ENCODE measurements around the gene CXCL14. TPM values are rescaled to one million over a fixed set of nuclear protein-coding genes. Genes with fewer than 3 reads are reported as not detected.
A peak's percentile ranks its signal among the peaks of the same experiment; 100 is the strongest.

The CXCL14 gene
- total RNA-seq, 2 donors from 2014 or later, result 2.2 to 2.4 TPM

GRCh38 chr5:135565266-135565665, 13.5 kb downstream of the CXCL14 start:
- 83% methylated on average over 6 of the region's 6 CpGs for WGBS
- Histone ChIP-seq H3K4me3 (no peak overlapping the region), H3K4me1 (replicated peaks) (no peaks in the 10 kb centered on the region), H3K27me3 (replicated peaks; ENCODE audit: insufficient read depth) (no peaks in the 10 kb centered on the region), H3K9me3 (no peaks in the 10 kb centered on the region), H3K36me3 (no peaks in the 10 kb centered on the region), H3K27ac (no peak overlapping the region)
- intact Hi-C loops (cut with DNase I), result loop anchor here (10.0 kb wide), 1 partner anchor 650 kb away; no protein-coding TSS in a partner anchor
- no peak for TF ChIP-seq POLR2A (IDR thresholded peaks at IDR 0.05)
- no peak for TF ChIP-seq CTCF (IDR thresholded peaks at IDR 0.05)
- TF ChIP-seq POLR2AphosphoS5 (IDR thresholded peaks at IDR 0.05), result no peak
- DNase-seq (ENCODE audit: low spot score), result no peak

GRCh38 chr5:135564331-135564730, 14.5 kb downstream of the CXCL14 start:
- intact Hi-C loops (cut with DNase I), result loop anchor here (5.0 to 10.0 kb wide), 2 partner anchors 163 to 650 kb away; no protein-coding TSS in a partner anchor
- H3K9me3 ChIP-seq, result no peaks in the 10 kb centered on the region
- DNase-seq (ENCODE audit: low spot score), result no peak
- TF ChIP-seq POLR2AphosphoS5 (IDR thresholded peaks at IDR 0.05) (no peak), CTCF (IDR thresholded peaks at IDR 0.05) (no peak), POLR2A (IDR thresholded peaks at IDR 0.05) (no peak)
- H3K4me1 ChIP-seq (replicated peaks), result no peaks in the 10 kb centered on the region
- H3K4me3 ChIP-seq, result no peak overlapping the region
- H3K27me3 ChIP-seq (replicated peaks; ENCODE audit: insufficient read depth), result peaks cover 2% of the 10 kb centered on the region
- H3K27ac ChIP-seq, result no peak overlapping the region
- no peaks in the 10 kb centered on the region for H3K36me3 ChIP-seq
- 72% methylated on average over 5 of the region's 5 CpGs for WGBS

- no peak for TF ChIP-seq POLR2A (IDR thresholded peaks at IDR 0.05)
- no peak for TF ChIP-seq CTCF (IDR thresholded peaks at IDR 0.05)
- no peak for TF ChIP-seq POLR2AphosphoS5 (IDR thresholded peaks at IDR 0.05)
- Histone ChIP-seq H3K4me1 (replicated peaks) (no peaks in the 10 kb centered on the region), H3K27me3 (replicated peaks; ENCODE audit: insufficient read depth) (peaks cover 2% of the 10 kb centered on the region), H3K27ac (no peak overlapping the region), H3K36me3 (no peaks in the 10 kb centered on the region), H3K9me3 (no peaks in the 10 kb centered on the region), H3K4me3 (no peak overlapping the region)
- intact Hi-C loops (cut with DNase I), result loop anchor here (5.0 to 10.0 kb wide), 2 partner anchors 166 to 654 kb away; no protein-coding TSS in a partner anchor
- DNase-seq (ENCODE audit: low spot score), result no peak
- WGBS, result 92% methylated on average over 6 of the region's 6 CpGs
Observed at GRCh38 chr5:135561266-135561665, 17.5 kb downstream of the CXCL14 start.

DNA sequence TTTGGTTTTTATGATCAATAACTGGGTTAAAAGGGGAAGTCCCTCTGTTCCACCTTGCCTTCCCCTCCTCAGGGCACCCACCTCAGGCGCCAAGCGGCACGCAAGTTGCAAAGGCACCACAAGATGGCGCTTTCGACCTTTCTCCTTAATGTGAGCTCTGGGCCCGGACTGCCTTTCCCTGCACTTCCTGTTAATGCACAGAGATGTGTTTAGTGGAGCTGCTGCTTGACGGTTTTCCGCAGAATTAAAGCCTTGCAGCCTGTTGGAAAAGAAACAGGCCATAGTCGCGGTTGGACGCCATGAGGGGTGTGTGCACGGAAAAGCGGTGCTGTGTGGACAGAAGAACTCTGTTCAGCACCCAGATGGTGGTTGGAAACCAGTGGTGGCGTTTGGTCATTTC, 17.9 kb downstream of the CXCL14 start:
- Histone ChIP-seq H3K27me3 (replicated peaks; ENCODE audit: insufficient read depth) (peaks cover 2% of the 10 kb centered on the region), H3K27ac (no peak overlapping the region), H3K36me3 (no peaks in the 10 kb centered on the region), H3K4me1 (replicated peaks) (no peaks in the 10 kb centered on the region), H3K4me3 (no peak overlapping the region), H3K9me3 (no peaks in the 10 kb centered on the region)
- intact Hi-C loops (cut with DNase I), result loop anchor here (1.0 to 10.0 kb wide), 3 partner anchors 166 to 654 kb away; no protein-coding TSS in a partner anchor
- 18% methylated on average over 14 of the region's 14 CpGs for WGBS
- peak; percentile 69 for DNase-seq (ENCODE audit: low spot score)
- TF ChIP-seq POLR2A (IDR thresholded peaks at IDR 0.05), result no peak
- peak; percentile 37 for TF ChIP-seq POLR2AphosphoS5 (IDR thresholded peaks at IDR 0.05)
- TF ChIP-seq CTCF (IDR thresholded peaks at IDR 0.05), result peak; percentile 40 to 83 (median 81)

DNA sequence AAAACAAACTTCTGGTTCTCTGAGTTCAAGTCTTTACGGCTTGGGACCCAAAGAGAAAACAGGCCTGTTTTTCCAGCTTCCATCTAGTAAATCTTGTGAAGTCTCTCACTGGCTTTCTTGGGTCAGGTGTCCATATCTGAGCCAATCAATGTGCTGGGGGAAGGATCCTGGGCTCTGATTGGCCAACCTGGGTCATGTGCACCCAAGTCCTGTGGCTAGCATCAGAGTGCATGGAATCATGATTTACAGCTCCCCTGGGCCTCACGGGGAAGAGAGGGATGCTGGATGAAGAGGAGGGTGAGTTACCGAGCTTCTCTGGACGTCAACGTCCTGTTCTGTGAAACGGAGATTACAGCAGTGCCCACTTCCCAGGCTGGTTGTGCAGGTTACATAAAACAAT, 19.4 kb downstream of the CXCL14 start:
- Histone ChIP-seq H3K4me1 (replicated peaks) (no peaks in the 10 kb centered on the region), H3K4me3 (no peak overlapping the region), H3K9me3 (no peaks in the 10 kb centered on the region), H3K27ac (no peak overlapping the region), H3K36me3 (no peaks in the 10 kb centered on the region), H3K27me3 (replicated peaks; ENCODE audit: insufficient read depth) (peaks cover 2% of the 10 kb centered on the region)
- no peak for DNase-seq (ENCODE audit: low spot score)
- intact Hi-C loops (cut with DNase I), result no loop called here
- WGBS, result 28% methylated on average over 6 of the region's 6 CpGs
- TF ChIP-seq POLR2A (IDR thresholded peaks at IDR 0.05), result no peak
- no peak for TF ChIP-seq CTCF (IDR thresholded peaks at IDR 0.05)
- no peak for TF ChIP-seq POLR2AphosphoS5 (IDR thresholded peaks at IDR 0.05)
